ENCODE results near the gene ABCA1.
"Not testable (repeated sequence)": the region's sequence is repeated elsewhere in the genome, so short reads cannot be mapped to it uniquely, and the experiment has no call there.

ABCA1 gene, protein sequence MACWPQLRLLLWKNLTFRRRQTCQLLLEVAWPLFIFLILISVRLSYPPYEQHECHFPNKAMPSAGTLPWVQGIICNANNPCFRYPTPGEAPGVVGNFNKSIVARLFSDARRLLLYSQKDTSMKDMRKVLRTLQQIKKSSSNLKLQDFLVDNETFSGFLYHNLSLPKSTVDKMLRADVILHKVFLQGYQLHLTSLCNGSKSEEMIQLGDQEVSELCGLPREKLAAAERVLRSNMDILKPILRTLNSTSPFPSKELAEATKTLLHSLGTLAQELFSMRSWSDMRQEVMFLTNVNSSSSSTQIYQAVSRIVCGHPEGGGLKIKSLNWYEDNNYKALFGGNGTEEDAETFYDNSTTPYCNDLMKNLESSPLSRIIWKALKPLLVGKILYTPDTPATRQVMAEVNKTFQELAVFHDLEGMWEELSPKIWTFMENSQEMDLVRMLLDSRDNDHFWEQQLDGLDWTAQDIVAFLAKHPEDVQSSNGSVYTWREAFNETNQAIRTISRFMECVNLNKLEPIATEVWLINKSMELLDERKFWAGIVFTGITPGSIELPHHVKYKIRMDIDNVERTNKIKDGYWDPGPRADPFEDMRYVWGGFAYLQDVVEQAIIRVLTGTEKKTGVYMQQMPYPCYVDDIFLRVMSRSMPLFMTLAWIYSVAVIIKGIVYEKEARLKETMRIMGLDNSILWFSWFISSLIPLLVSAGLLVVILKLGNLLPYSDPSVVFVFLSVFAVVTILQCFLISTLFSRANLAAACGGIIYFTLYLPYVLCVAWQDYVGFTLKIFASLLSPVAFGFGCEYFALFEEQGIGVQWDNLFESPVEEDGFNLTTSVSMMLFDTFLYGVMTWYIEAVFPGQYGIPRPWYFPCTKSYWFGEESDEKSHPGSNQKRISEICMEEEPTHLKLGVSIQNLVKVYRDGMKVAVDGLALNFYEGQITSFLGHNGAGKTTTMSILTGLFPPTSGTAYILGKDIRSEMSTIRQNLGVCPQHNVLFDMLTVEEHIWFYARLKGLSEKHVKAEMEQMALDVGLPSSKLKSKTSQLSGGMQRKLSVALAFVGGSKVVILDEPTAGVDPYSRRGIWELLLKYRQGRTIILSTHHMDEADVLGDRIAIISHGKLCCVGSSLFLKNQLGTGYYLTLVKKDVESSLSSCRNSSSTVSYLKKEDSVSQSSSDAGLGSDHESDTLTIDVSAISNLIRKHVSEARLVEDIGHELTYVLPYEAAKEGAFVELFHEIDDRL (N-terminal part only)

DNA sequence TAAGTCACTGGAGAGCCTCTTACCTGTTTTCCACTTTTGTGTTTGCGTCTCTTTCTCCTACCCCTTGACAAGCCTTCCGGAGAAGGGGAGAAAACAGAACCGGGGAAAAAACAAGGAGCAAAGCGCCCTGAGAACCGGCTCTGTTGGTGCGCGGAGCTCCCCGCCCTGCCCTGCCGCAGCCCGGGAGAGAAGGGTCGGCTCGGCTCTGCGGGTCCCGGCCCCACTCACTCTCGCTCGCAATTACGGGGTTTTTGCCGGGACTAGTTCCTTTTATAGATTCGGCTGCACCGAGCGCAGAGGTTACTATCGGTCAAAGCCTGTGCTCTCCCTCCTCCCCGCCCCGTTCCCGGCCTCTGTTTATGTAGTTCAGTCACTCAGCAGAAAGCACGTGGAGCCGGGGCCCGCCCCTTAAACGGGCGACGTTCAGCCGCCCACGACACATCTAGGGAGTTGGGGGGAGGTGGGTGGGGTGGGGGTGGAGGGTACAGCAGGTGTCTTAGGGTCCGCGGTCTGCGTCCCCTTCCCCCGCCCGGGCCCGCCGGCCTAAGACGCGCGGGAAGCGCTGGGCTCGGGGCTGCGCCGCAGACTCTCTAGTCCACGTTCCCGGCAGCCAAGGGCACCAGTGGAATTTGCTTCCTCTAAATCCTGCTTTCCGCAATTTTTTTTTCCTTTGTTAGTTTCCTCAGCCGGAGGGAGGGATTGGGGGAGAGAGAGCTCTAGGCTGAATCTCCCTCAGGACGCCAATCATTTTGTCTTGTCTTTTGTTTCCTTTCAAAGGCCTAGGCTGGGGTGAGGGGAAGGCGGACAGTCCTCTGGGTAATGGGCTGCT, at the start of gene ABCA1:
Gene ABCA1 (minus strand): TSS at position 244 of the 829 bp plus-strand sequence. CDS start 24,476 bp downstream, outside the sequence.
- Mint-ChIP-seq H3K4me3 (peak within 1 kb of the TSS; percentile 92), H3K9me3 (ENCODE audit: low read depth) (no peaks in the 10 kb centered on the region)

DNA sequence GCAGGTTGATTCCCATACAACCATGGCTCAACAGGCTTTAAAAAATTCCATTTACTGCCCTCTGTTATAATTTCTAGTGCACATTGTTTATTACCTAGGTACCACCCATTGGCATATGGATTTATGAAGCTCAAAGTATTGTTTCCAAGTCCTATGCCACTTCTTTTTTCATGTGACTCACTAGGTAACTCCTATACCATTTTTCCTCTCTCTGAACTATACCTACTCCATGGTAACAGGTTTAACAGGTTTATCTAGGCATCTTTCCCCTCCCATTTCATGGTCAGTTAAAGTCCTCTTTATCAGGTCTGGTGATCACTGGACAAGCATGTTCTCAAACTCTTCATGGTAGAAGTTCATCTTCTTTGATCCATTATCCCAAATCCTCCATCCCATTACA, 49.6 kb upstream of the ABCA1 start:
- Mint-ChIP-seq H3K4me1 (ENCODE audit: low read depth) (peaks cover 12% of the 10 kb centered on the region), H3K9me3 (ENCODE audit: low read depth) (no peaks in the 10 kb centered on the region), H3K27me3 (peaks cover 8% of the 10 kb centered on the region)

More for the DNA sequence above, at the start of gene ABCA1:
- Mint-ChIP-seq H3K36me3 (no peaks in the 10 kb centered on the region), H3K4me1 (ENCODE audit: low read depth) (peaks cover 27% of the 10 kb centered on the region), H3K27me3 (peaks cover 3% of the 10 kb centered on the region), H3K27ac (no peak within 1 kb of the TSS)

DNA sequence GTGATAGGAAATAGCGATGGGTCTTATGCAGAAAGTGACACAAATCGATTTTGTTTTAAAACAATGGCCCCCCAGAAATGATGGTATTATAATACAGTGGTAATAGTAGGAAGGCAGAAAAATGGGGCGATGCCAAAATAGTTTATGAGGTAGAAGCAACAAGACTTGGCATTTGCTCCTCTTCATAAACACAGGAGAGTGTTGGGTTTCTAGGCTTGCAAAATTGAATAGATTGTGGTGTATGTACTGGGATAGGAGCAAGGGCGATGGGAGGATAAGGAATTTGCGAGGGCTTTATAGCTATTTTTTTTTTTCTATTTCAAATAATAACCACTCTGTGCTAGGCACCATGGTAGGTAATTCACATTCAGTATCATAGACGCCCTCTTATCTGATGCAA, 49.2 kb upstream of the ABCA1 start:
- Mint-ChIP-seq H3K27me3 (peaks cover 5% of the 10 kb centered on the region), H3K36me3 (no peaks in the 10 kb centered on the region), H3K4me1 (ENCODE audit: low read depth) (peaks cover 9% of the 10 kb centered on the region), H3K4me3 (no peak overlapping the region), H3K27ac (no peak overlapping the region), H3K9me3 (ENCODE audit: low read depth) (no peaks in the 10 kb centered on the region)

More for the DNA sequence above, 49.6 kb upstream of the ABCA1 start:
- no peak overlapping the region for H3K4me3 Mint-ChIP-seq
- peaks cover 3% of the 10 kb centered on the region for H3K36me3 Mint-ChIP-seq
- H3K27ac Mint-ChIP-seq: no peak overlapping the region

DNA sequence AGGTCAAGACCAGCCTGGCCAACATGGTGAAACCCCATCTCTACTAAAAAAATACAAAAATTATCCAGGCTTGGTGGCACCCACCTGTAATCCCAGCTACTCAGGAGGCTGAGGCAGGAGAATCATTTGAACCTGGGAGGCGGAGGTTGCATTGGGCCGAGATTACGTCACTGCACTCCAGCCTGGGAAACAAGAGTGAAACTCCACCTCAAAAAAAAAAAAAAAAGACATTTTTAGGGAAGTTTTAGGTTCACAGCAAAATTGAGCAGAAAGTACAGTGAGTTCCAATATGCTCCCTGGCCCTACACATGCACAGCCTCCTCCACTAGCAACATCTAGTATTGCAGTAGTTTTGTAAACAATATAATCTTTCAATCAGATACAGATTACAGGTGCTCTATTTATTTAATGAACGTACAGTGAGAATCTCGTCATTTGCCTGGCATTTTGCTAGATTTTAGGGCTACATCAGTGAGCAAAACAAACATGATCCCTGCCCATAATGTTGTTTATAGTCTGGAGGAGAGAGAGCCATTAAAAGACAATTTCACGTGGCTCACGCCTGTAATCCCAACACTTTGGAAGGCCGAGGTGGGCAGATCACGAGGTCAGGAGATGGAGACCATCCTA, 48.1 kb upstream of the ABCA1 start:
- H3K27me3 Mint-ChIP-seq; H3K4me3 Mint-ChIP-seq; H3K4me1 Mint-ChIP-seq (ENCODE audit: low read depth); H3K36me3 Mint-ChIP-seq; H3K9me3 Mint-ChIP-seq (ENCODE audit: low read depth); H3K27ac Mint-ChIP-seq: not testable (repeated sequence)

DNA sequence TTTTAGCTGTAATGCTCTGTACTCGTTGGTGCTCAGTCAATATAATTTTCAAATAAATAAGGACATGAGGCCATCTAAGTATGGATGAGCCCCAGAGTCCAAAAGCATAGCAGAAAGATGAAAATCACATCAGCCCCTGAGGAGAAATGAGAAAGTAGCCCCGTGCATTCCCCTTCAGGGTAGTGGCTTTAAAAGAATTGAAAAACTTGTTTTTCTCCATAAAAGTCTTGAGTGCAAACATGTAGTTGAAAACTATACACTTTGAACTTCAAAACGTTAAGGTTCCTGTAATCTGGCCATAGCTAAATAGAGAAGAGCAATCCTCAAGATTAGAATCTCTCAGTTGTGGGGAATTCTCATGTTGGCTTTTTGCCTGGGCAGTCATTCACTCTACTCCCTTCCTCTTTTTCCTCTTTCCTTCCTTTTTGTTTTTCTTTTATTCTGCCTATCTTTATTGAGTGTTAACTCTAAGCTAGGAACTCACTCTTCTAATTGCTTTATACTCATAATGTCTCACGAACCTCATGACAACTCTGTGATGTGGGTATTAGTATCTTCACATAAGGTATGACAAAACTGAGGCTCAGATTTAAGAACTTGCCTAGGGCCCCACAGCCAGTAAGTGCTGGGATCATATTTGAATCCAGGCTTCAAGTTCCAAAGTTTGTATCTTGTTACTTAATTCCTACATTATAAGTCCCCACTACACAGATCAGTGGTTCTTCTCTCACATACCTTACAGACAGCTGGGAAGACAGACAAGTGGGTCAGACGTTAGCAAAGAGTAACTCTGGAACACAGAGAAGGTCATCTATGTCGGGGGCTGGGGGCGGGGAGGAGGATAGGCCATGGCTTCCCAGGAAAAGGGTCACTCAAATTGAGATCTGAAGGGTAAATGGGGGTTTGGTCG, 46.4 kb upstream of the ABCA1 start:
- Mint-ChIP-seq H3K27me3 (peaks cover 2% of the 10 kb centered on the region), H3K4me3 (no peak overlapping the region), H3K4me1 (ENCODE audit: low read depth) (peaks cover 8% of the 10 kb centered on the region), H3K9me3 (ENCODE audit: low read depth) (no peaks in the 10 kb centered on the region), H3K27ac (no peak overlapping the region), H3K36me3 (no peaks in the 10 kb centered on the region)

DNA sequence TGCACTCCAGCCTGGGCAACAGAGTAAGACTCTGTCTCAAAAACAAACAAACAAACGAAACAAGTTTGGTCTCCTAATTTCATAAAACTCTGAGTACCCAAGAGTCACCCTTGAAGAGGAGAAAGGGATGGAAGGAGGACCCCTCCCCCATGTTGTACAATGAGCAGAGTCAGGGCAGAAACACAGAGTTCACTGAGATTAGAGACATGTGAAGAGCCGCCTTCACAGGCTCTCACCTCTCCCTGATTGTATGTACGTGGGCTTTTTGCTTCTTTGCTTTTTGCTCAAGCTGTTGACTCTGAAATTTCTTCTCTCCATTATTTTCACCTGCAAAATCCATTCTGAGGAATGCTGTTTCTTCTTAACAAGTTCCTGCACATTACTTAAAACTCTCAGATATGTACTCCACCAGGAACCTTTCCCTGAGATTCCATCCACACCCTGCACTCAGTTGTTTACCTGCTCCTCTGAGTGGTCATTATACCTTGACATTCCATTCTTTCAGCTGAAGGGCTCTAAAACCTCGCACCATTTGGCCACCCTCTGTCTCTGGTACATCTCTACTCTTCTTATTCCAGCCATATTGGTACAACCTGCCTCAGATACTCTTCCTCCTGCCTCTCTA, 44.4 kb upstream of the ABCA1 start:
- H3K36me3 Mint-ChIP-seq: no peaks in the 10 kb centered on the region
- peaks cover 19% of the 10 kb centered on the region for H3K4me1 Mint-ChIP-seq (ENCODE audit: low read depth)
- no peak overlapping the region for H3K4me3 Mint-ChIP-seq
- H3K9me3 Mint-ChIP-seq (ENCODE audit: low read depth): no peaks in the 10 kb centered on the region
- peaks cover 2% of the 10 kb centered on the region for H3K27me3 Mint-ChIP-seq
- no peak overlapping the region for H3K27ac Mint-ChIP-seq

DNA sequence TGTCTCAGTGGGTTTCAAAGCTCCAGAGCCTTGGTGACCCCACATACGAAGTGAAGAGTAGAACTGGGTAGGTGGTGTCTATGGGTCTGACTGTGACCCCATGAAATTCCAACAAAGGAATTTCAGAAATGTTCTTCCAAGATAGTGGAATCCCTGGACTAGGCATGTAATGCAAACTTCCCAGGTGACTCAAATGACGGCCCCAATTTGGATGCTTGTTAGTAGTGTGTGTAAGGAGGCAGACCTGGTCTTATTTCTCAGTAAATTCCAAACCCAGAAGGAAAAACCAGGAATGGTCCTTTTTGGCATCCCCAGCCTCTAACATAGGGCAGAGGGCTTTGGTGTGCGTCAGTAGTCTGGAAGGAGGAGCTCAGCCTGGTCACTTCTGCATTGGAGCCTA, 43.6 kb upstream of the ABCA1 start:
- Mint-ChIP-seq H3K36me3 (no peaks in the 10 kb centered on the region), H3K27me3 (peaks cover 2% of the 10 kb centered on the region), H3K4me1 (ENCODE audit: low read depth) (peaks cover 19% of the 10 kb centered on the region), H3K27ac (no peak overlapping the region), H3K9me3 (ENCODE audit: low read depth) (no peaks in the 10 kb centered on the region), H3K4me3 (no peak overlapping the region)

DNA sequence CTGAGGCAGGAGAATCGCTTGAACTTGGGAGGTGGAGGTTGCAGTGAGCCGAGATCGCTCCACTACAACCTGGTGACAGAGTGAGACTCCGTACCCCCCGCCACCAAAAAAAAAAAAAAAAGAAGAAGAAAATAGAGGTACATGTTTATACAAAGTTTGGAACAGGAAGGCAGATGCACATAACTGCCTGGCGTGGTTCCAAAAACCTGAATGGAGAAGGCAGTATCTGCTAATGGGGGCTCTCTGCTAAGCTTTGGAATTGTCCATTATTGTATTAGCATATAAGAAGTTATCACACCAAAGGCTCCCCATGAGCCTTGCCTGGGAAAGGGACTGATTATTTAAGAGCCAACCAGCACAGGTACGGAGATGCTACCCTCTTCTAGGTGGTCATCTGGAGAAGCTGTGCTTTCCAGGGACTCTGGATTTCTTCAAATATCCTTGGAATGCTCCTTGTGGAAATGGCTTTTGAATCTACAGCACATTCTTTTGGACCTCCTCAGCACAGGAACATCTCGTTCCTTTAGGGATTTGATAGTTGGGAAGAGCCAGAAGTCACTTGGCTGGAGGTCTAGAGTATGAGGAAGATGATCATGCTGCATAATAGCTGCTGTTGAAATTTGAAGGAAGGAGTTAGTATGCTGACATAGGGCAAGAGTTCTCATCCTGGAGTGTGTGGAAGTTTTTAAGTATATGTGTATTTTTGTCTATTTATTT, 42.5 kb upstream of the ABCA1 start:
- Mint-ChIP-seq H3K36me3 (no peaks in the 10 kb centered on the region), H3K27ac (no peak overlapping the region), H3K4me1 (ENCODE audit: low read depth) (peaks cover 19% of the 10 kb centered on the region), H3K4me3 (no peak overlapping the region), H3K9me3 (ENCODE audit: low read depth) (no peaks in the 10 kb centered on the region), H3K27me3 (peaks cover 2% of the 10 kb centered on the region)

DNA sequence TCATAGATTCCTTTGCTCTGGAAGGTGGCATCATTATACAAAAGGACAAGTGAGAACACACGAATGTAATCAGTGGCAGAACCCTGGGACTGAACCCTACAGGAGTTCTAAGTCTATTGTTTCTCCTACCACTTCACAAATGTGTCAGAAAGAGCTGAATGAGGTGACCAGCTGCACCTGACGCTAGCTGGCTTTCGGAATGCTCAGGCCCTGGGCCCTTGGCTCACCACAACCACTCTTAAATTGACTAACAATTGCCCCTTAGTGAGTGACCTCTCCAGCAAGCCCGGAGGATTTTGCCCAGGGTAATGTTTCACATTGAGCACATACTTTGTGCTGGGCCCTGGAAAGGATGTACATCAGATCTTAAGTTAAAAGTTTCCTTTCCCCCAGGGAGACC, 41.2 kb upstream of the ABCA1 start:
- no peak overlapping the region for H3K27ac Mint-ChIP-seq

DNA sequence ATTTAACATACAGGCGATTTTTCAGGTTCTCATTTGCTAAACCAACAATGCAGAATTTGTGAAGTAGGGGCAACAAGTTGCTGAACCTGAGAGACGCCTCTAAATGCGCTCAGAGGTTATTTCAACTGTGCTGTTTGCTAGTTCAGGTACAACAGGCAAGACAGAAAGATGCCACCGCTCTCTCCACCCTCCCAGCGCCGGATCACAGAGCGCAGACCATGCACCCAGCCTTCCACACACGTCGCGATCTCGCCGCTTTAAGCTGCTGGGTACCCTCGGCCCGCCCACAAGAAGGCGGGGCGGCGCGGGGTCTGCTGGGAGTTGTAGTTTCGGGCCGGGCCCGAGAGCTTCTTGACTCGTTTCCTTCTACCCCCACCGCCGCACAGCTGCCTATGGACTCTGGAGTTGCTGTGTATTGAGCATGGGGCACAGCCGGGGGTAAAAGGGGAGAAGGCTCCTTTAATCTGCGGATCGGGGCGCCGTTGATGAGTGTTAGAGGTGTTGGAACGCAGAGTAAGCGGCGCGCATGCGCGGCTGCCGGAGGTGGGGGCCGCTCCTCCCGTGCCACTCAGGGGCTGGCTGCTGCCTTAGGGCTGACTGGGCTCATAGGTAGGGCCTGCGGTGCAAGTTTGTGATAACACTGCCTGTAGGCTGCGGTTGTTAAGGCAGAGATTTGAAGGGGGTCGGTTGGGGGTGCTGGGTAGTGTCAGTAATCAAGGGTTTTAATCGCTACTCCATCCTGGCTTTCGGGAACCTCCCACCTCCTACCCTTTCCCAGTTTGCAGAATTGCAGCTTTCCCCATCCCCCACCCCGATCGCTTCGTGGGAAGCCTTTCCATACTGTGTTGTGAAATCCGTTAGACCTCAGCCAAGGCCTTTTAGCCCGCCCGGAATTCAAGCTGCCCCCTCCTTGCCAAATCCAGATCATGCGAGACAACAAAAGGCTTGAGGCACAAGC, 40.3 kb upstream of the ABCA1 start:
- H3K4me1 Mint-ChIP-seq (ENCODE audit: low read depth): peaks cover 13% of the 10 kb centered on the region
- peak overlapping the region; percentile 58 for H3K27ac Mint-ChIP-seq
- H3K4me3 Mint-ChIP-seq: peak overlapping the region; percentile 93
- H3K27me3 Mint-ChIP-seq: peaks cover 2% of the 10 kb centered on the region
- no peaks in the 10 kb centered on the region for H3K36me3 Mint-ChIP-seq
- H3K9me3 Mint-ChIP-seq (ENCODE audit: low read depth): no peaks in the 10 kb centered on the region

More for the DNA sequence above, 41.2 kb upstream of the ABCA1 start:
- H3K4me3 Mint-ChIP-seq: peak overlapping the region; percentile 93
- peaks cover 2% of the 10 kb centered on the region for H3K27me3 Mint-ChIP-seq
- no peaks in the 10 kb centered on the region for H3K36me3 Mint-ChIP-seq
- H3K4me1 Mint-ChIP-seq (ENCODE audit: low read depth): peaks cover 16% of the 10 kb centered on the region
- H3K9me3 Mint-ChIP-seq (ENCODE audit: low read depth): no peaks in the 10 kb centered on the region

DNA sequence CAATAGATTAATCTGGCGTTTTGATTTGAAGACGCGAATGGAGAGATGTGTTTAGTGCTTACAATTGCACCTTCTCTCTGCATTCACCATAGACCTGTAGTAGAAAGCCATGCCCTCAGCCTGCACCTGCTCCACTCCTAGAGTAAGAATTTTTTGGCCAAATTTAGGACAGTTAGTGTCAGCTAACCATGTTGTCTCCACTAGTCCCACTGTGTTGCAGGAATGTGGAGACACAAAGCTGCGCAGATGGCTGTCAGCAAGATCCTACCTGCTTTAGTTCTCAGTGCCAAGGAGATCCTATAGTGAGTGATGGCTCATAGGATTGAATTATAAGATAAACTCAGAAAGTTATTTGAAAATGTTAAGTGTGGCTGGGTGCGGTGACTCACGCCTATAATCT, 35.1 kb upstream of the ABCA1 start:
- Mint-ChIP-seq H3K27me3 (no peaks in the 10 kb centered on the region), H3K9me3 (ENCODE audit: low read depth) (no peaks in the 10 kb centered on the region), H3K4me3 (no peak overlapping the region), H3K4me1 (ENCODE audit: low read depth) (peaks cover 26% of the 10 kb centered on the region), H3K27ac (no peak overlapping the region), H3K36me3 (no peaks in the 10 kb centered on the region)

All from activated naive CD8-positive, alpha-beta T cell (primary cell).